GM19099 (cell line): ENCODE data around the gene ROBO2.

Source experiments
- POLR2A ChIP-seq: IDR thresholded peaks from 3 replicates; pipeline ENCODE4 v1.6.1; 2011; ENCODE audit warnings: low read depth; ENCODE audit not compliant: insufficient read length; ENCODE audit errors: extremely low read depth

Gene ROBO2

DNA sequence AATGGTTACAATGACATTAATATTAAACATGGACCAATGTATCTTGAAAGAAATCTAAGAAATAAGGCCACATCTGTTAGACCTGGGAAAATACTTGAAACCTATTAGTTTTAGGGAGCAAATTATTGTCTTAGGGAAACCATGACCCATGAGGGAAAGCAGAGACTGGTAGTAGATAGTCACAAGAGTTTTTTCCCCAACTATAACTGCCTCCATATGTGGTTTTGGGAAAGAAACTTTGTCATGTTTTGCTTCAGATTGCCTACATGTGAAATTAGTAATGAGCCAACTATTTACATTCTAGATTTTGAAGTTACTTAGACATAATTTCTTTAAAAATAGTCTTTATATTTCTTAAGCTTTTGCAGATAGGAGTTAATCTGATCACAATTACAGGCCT lies 474.9 kb downstream of the ROBO2 start:
- TF ChIP-seq POLR2A: no peak

DNA sequence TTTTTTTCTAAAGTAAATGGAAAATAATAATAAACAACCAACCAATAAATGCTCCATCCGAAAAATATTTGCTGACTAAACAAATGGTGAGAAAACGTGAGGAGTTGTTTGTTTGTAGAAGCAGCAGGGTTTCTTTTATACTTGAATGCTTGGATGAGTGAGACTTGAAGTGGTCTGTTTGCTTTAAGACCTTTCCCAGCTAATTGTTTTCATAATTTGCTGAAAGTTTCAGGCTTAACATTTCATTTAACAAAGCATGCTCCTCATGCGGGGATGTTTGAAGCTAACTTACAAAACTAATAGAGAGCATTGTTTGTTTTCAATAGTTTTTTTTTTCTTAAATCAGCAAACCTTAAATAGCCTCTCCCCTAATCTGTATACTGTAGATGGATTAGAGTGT lies 484.6 kb downstream of the ROBO2 start:
- no peak for TF ChIP-seq POLR2A

DNA sequence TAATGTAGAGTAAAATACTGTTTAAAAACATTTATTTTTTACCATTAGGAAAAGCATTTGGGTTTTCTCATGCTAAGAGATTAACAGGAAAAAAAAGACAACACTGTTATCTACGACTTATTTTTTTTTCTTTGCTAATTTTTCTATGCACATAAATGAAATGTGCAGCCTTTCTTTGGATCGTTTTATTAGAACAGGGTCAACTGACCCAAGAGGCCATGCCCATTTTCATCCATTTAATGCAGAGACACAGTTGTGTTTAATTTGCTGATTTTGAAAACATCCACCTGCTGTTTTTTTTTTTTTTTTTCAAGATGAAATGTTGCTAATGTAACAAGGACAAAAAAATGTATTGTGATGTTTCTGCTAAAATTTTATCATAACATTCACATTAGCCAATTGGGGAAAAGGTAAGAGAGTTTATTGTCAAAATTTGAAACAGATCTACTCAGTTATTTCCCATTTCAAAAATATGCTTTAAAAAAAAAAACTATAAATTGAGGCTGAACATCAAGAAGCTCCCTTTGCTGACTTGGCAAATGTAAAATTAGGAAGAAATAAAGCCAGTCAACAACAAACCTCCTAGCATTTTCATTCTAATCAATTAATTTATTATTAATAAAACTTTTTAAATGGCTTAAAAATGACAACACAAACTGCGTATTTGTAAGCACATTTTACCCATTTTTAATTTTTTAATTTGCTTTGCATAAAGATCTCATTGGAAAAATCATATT lies 485.2 kb downstream of the ROBO2 start:
- no peak for TF ChIP-seq POLR2A

DNA sequence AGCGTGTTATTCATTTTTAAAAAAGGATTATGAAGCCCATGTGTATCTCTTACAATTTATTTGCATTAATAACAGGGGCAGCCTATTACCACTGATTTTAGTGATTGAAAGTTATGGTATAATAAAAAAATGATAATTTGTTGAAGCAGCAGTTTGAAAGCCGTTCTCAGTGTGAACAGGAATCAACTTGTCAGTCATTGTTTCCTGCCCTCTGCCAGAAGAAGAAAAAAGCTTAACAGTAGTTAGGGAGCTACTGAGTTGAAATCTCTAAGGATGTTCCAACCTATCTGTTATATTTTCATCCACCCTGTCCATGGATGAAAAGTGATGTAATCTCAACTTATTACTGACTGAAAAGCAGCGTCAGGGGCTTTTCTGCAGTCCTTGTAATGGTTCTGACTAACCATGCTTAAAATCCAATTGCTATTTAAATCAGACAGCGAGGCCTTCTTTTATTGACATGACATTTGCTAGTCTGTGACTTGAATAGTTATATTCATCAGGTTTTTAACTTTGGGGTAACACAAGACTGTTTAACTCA lies 486.7 kb downstream of the ROBO2 start:
- TF ChIP-seq POLR2A: no peak

DNA sequence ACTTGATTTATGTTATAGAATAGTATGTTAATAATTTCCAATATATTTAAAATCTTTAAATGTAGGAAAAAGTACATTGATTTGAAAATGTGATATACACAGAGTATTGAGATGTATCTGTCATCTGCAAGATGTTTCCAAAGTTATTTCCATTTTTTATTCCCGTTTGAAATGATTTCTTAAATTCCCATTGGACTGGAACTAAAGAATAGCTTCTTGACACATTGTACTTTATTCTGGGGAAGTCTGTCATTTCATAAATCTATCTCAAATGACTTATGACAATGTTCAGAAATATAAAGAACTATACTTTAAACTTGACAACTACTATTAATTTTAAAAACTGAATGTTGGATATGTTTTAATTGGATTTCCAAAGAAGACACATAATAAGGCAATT lies 489.6 kb downstream of the ROBO2 start:
- no peak for TF ChIP-seq POLR2A

DNA sequence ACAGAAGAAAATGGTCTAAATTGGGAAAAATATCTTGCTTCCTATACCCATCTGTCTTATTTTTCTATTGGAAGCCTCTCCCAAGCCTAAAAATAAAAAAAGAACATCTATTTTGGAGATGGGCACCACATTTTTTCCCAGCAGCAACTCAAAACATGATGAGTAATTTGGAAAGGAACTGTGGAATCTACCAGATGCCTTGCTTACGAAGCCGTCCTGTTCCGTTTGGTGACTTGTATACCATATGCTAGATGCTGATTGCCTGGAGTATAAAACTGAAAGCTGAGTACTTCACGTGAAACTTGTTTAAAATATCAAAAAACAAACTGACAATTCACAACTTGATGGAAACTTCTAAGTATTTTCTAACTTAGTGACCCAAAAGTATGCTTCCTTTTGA lies 491.0 kb downstream of the ROBO2 start:
- TF ChIP-seq POLR2A: no peak

DNA sequence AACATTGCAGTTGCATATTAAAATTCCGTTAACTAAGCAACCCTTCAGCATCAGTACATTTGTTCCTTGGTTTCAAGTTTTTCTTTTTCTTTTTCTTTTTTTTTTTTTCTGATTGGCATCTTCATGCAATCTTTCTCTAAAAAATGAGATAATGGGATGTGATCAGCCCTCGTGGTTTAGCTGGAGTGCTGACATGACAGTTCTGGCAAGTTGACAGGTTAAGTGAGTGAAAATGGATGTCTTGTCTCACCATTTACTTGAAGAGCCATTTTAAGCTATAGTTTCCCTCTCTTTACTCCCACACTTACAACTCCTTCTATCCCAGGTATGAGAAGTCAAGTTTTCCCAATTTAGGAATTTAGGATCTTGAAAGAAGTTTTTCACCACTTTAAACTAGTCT lies 495.2 kb downstream of the ROBO2 start:
- no peak for TF ChIP-seq POLR2A

DNA sequence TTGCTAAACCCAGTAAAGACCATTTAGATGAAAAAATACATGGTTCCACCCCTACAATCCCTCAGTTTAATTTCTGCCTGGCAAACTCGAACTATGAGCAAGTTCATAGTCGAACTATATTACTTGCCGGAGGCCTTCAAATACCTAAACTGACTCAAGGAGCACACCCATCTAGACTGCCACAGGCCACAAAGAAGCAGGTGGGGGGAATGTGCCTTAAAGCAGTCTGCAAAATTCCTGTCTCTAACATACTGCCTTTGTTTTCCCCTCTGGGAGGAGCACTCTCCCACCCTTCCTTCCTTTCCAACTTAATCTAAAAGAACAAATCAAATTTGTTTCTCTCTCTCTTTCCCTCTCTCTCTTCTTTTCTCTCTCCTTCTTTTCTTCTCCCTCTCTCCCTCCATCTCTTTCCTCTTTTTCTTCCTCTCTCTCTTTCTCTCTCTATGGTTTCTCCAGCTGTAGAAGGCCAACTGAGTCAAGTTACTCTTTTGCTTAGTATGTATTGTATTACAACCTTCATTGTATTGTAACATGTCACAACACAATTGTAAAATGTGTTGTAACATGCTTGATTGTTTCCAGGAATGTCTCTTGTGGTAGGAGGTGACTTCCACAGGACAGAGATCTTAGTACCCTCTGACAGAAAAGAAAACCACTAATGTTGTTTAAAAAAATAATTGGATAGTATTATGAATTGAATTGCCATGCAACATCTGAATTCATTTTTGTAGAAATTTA lies 496.3 kb downstream of the ROBO2 start:
- TF ChIP-seq POLR2A: no peak

DNA sequence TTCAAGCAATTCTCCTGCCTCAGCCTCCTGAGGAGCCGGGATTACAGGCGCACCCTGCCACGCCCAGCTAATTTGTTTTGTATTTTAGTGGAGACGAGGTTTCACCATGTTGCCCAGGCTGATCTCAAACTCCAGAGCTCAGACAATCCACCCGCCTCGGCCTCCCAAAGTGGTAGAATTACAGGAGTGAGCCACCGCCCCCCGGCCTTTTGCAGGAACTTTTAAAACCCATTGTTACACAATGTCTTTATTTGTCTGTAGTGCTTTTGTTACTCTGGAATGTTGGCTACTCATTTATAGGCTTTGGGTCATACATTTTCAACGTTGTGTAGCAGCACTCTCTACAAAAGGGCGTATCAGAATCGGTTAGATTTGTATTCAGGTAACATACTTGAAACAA lies 499.1 kb downstream of the ROBO2 start:
- TF ChIP-seq POLR2A: no peak

DNA sequence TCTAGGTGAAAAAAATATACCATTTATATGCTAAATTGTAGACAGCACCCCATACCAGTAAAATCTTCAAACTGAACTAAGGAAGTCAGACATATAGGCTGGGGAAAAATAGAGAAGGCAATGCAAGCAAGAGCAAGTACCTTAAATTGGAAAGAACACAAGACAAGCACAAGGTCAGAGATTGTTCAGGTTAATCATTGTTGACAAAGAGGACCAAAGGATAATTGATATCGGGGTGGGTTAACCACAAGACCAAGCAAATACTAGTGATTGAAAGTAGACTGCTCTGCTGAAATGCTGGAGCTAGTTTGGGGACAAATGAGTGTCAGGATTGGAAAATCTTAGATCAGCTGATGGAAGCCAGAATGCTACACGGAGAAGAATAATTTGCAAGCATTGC lies 499.8 kb downstream of the ROBO2 start:
- TF ChIP-seq POLR2A: no peak

DNA sequence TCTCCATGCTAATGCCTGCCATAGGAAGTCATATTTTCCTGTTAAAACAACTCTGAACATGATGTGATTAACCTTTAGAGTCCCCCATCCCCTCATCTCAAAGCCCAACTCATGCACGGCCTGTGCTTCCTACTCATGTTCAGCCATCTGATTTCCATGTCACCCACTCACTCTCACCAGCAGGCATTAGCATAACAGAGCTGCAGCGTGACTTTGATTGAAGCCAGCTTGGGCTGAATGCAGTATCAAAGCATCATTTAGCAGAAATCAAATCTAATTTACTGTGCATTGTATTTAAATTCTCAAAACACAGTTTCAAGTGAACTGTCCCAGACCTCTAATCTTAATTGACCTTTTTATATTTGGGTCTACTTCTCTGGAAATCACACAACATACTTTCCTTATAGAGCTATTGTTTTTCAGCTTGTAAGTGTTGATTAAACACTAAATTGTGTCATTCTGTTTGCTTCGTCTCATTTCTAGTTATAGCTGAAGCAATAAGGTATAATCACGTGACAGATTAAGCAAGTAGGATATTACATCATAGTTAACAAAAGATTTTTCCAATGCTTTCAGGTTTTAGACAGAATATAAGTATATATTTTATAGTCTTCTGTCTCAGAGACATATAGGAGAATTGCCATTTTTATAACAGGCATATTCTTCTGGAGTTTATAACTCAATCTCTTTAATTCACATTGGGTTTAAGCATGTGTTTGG lies 501.5 kb downstream of the ROBO2 start:
- no peak for TF ChIP-seq POLR2A

DNA sequence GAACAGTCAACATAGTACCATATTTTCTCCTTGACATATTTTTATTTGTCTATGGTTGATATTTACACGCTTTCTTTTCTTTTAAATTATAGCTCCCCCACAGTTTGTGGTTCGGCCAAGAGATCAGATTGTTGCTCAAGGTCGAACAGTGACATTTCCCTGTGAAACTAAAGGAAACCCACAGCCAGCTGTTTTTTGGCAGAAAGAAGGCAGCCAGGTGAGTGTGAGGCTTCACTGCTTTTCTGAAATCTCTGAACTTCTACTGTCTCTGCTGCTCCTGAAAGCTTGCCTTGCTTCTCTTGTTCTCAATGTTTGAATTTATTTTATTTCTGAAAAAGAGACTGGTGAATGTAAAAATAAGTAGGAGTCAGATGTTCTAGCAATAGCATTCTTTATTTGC lies 506.3 kb downstream of the ROBO2 start:
- no peak for TF ChIP-seq POLR2A

DNA sequence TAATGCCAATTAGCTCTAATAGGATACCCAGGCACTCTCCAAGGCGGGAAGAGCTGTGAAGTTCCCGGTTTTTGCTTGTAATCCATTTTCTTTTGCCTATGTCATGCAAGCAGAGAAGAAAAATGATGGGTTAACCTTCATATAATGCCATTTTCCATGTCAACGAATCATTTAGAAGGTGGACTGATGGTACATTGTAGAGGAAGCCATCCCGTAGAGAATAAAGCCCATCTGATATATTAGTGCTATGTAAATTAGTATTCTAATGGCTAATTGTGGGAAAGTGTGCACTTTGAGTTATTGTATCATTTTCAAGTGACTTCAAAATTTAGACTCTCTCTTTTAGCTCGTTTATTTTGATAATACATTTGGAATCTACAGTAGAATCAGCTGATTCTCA lies 509.1 kb downstream of the ROBO2 start:
- no peak for TF ChIP-seq POLR2A

DNA sequence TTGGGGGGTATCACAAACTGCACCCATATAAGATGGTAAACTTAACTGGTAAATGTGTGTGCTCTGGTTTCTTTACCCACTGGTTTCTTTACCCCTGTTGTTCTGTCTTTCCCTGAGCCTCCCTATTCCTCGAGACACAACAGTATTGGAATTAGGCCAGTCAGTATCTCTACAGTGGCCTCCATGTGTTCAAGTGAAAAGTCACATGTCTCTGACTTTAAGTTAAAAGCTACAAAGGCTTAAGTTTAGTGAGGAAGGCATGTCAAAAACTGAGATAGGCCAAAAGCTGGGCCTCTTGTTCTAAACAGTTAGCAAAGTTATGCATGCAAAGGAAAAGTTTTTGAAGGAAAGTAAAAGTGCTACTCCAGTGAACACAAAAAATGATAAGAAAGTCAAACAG lies 513.3 kb downstream of the ROBO2 start:
- TF ChIP-seq POLR2A: no peak

DNA sequence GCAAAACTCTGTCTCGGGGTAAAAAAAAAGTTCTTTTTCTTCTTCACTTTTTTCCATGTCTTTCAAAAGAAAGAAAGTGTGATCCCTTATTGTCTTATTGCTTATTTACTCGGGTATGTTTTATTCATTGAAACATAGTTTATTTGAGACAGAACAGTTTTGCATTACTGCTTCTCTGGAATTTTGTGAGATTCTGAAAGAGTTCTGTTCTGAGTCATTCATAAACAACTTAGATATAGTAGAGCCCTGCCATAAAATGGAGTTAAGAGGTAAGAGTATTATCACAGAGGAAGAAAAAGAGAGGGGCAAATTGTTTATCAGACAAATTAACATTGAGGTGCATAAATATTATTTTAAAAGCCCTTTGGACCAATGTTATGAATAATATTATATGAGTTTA lies 522.2 kb downstream of the ROBO2 start:
- no peak for TF ChIP-seq POLR2A

DNA sequence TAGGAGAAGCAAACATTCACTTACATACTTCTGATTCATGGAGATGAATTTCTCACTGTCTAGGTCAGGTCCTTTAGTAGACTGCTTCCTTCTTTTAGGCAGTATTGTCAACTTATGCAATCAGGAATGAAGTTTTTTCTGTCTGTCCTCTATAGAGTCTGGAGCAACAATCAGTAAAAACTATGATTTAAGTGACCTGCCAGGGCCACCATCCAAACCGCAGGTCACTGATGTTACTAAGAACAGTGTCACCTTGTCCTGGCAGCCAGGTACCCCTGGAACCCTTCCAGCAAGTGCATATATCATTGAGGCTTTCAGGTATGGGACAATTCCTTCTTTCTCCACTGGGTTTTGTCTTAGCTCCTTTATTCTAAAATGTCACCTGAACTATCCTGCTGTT lies 523.1 kb downstream of the ROBO2 start:
- TF ChIP-seq POLR2A: no peak
